RWPE1 (cell line): ENCODE measurements around the gene EPHB2.

ENCODE experiments used
- CTCF ChIA-PET: fragments of 350-600 bp; sonication (Branson Sonifier 250); formaldehyde crosslinking; extraction: SDS; loops from one replicate; lab custom pipeline; 2021; lab: Yijun Ruan, JAX
- POLR2A ChIA-PET: fragments of 400-600 bp; formaldehyde crosslinking; extraction: SDS; loops from one replicate; lab custom pipeline; 2020; ENCODE audit warnings: antibody characterized with exemption; ENCODE audit not compliant: low non-redundant PET; lab: Yijun Ruan, JAX
- DNase-seq: peaks from one replicate; pipeline ENCODE4 v3.0.0; 2012; ENCODE audit warnings: low spot score
- H3K27ac ChIP-seq: fragments of 450-650 bp; 2 replicates; pipeline ENCODE4 v1.5.1; 2017
- TF ChIP-seq, protein P1 (sequence below): fragments of 450-650 bp; conservative IDR thresholded peaks from 2 replicates; pipeline ENCODE4 v1.5.1; 2017; ENCODE audit warnings: low read depth, mild to moderate bottlenecking

EPHB2 gene

DNA sequence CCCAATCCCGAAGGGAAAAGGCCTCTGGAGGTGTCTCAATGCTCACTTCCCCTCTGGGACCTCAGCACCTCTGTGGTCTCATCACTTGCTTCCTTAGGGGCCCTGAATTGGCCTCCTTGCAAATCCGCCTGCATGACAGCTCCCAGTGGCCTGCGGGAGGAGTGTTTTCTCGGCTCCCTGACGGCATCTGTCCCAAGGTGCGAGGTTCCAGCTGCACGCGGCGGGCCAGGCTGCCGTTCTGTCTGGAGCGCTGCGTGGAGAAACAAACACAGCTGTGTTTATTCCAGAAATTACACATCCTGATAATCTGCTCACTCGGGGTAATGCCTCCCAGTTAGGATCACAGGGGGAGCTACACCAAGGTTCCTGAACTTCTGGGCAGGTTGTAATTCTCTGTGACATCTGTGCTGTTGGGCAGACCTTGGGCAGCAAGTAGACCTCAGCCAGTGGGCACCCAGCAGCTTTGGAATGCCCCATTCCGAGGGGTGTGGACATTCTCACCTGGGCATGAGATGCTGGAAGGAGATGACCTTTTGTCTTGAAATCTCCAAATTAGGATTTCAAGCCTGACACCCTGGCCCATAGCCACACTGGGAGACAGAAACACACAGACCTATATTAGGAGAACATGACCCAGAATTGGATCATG lies 18.2 kb downstream of the EPHB2 start:
- CTCF ChIA-PET: interaction anchor here (0.8 to 1.1 kb wide), 2 partner anchors 19 to 160 kb away, joined by 4 to 5 read pairs; no protein-coding TSS in a partner anchor
- DNase-seq: no peak

DNA sequence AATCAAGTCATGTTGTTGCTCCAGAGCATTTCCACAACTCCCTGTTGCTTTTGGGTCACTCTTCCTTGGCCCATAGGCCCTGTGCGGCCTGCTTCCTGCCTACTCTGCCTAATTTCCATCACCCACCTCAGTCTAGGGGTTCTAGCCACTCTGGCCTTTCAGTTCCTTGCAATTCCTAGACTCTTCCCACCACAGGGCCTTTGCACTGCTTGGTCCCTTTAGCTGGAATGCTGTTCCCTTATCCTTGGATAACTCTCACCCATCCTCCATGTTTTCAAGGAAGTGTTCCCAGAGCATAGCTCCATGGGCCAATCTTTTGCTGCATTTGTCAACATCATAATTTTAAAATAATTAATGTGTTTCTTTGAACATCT lies 18.7 kb downstream of the EPHB2 start:
- DNase-seq: no peak
- no peak overlapping the region for H3K27ac ChIP-seq
- TF ChIP-seq, protein P1, sequence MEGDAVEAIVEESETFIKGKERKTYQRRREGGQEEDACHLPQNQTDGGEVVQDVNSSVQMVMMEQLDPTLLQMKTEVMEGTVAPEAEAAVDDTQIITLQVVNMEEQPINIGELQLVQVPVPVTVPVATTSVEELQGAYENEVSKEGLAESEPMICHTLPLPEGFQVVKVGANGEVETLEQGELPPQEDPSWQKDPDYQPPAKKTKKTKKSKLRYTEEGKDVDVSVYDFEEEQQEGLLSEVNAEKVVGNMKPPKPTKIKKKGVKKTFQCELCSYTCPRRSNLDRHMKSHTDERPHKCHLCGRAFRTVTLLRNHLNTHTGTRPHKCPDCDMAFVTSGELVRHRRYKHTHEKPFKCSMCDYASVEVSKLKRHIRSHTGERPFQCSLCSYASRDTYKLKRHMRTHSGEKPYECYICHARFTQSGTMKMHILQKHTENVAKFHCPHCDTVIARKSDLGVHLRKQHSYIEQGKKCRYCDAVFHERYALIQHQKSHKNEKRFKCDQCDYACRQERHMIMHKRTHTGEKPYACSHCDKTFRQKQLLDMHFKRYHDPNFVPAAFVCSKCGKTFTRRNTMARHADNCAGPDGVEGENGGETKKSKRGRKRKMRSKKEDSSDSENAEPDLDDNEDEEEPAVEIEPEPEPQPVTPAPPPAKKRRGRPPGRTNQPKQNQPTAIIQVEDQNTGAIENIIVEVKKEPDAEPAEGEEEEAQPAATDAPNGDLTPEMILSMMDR: no peak
- ChIA-PET POLR2A (no interaction called here), CTCF (interaction anchor here (0.8 to 1.1 kb wide), 2 partner anchors 20 to 160 kb away, joined by 4 to 5 read pairs; no protein-coding TSS in a partner anchor)

More for the DNA sequence above, 18.2 kb downstream of the EPHB2 start:
- 0 out of 2 replicates have a peak overlapping the region, but pooled peaks have one; percentile 4 for H3K27ac ChIP-seq
- TF ChIP-seq, protein P1: no peak
- POLR2A ChIA-PET: no interaction called here

DNA sequence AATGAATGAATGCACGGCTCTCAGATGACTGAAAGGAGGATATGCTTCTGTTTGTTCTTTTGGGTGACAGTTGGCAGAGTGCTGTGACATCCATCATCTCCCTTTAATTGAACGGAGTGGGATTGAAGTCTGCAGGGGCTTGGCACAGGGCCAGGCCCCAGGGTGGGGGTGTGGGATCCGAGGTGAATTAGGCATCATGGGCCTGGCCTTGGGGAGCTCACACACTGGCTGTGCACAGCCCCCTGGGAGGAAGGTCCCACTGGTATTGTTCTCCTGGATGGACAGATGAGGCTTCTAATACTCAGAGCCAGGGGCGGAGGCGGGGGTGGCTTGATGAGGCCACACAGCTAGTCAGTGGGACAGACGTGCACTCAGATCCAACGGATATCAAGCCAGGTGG lies 19.3 kb downstream of the EPHB2 start:
- DNase-seq: no peak
- H3K27ac ChIP-seq: no peak overlapping the region
- ChIA-PET POLR2A (no interaction called here), CTCF (interaction anchor here (0.7 kb wide), 1 partner anchor 133 kb away, joined by 3 read pairs; no protein-coding TSS in a partner anchor)
- TF ChIP-seq, protein P1: no peak

DNA sequence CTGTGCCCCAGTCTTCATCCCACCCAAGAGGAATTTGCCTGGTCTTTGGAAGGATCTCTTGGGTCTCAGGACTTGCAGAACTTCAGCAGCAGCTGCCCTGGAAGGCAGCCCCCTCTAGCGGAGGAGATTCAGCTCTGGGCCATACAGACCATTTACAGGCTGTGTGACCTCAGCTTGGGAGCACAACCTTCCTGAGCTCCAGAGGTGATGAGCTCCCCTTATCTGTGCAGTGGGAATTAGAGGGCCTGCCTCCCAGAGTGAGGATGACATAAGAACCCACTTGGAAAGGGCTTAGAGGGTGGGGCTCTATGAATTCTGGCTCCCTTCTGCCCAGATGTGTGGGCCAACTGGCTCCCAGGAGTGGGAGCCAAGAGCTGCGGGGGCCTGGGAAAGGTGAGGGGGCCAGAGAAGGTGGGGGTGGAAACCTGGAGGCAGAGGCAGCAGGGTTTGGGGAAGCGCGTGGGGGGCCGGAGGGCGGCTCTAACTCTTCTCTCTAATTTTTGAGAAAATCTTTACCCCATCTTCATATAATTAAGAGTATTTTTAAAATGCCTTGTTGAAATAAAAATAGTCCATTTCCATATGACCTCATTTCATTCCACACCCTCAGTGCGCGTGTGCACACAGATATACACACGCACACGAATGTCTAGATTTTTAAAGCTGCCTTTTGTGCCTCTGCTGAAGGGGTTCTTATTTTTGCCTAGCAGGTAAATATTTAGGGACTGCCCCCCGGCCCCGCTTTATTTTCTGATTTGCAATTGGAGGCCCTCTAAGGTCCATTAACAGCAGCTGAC lies 21.5 kb downstream of the EPHB2 start:
- DNase-seq: no peak
- ChIA-PET POLR2A (no interaction called here), CTCF (no interaction called here)
- no peak overlapping the region for H3K27ac ChIP-seq
- TF ChIP-seq, protein P1: no peak

DNA sequence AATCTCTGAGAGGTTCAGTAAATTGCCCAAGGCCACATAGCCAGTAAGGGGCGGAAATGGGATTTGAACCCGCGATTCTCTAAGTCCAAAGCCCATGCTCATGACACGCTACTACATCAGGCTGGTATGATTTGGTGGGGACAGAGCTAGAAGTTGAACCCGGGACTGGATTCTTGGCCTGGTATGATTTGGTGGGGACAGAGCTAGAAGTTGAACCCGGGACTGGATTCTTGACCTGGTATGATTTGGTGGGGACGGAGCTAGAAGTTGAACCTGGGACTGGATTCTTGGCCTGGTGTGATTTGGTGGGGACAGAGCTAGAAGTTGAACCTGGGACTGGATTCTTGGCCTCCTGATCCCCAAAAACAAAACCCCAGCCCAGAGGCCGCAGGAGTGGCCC lies 23.0 kb downstream of the EPHB2 start:
- POLR2A ChIA-PET: no interaction called here
- DNase-seq: no peak
- TF ChIP-seq, protein P1: no peak
- CTCF ChIA-PET: interaction anchor here (0.8 kb wide), 1 partner anchor 14 kb away, joined by 3 read pairs; no protein-coding TSS in a partner anchor
- H3K27ac ChIP-seq: no peak overlapping the region

DNA sequence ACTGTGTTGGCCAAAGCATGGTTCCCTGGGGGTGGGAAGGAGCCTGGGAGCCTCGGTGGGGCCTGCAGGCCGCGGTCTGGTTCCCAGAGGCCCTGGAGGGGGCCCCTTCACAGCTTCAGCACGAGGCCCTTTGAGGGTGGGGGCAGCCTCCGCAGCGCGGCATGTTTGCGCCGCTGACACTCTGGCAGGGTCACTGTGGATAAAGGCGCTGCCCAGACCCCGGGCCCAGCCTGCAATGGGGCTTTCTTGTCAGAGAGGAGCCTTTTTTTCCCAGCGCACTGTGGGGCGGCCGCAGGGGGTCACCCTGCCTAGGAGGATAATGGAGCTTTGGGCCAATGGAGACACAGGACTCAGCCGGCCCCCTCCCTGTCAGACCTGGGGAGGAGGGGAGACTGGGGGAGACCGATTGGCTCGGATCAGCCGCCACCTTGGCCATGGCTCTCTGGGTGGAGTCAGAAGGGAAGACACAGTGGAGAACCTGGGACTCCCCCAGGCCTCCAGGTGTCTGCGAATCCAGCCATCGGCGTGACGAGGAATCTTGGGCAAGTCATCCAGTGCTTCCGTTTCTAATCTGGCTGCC lies 26.0 kb downstream of the EPHB2 start:
- DNase-seq: no peak
- ChIA-PET CTCF (no interaction called here), POLR2A (no interaction called here)
- TF ChIP-seq, protein P1: no peak
- no peak overlapping the region for H3K27ac ChIP-seq
